Measurements from ENCODE around the gene GPRC5B.

- TF ChIP-seq, protein P1, sequence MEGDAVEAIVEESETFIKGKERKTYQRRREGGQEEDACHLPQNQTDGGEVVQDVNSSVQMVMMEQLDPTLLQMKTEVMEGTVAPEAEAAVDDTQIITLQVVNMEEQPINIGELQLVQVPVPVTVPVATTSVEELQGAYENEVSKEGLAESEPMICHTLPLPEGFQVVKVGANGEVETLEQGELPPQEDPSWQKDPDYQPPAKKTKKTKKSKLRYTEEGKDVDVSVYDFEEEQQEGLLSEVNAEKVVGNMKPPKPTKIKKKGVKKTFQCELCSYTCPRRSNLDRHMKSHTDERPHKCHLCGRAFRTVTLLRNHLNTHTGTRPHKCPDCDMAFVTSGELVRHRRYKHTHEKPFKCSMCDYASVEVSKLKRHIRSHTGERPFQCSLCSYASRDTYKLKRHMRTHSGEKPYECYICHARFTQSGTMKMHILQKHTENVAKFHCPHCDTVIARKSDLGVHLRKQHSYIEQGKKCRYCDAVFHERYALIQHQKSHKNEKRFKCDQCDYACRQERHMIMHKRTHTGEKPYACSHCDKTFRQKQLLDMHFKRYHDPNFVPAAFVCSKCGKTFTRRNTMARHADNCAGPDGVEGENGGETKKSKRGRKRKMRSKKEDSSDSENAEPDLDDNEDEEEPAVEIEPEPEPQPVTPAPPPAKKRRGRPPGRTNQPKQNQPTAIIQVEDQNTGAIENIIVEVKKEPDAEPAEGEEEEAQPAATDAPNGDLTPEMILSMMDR (conservative IDR thresholded peaks at IDR 0.05; ENCODE audit: low read length) = no peak
- TF ChIP-seq EZH2phosphoT487 (IDR thresholded peaks at IDR 0.05; ENCODE audit: borderline replicate concordance) = no peak
These were observed 25.5 kb downstream of the GPRC5B start for GRCh38 chr16:19859166-19859565.
